GM18520 (cell line): ENCODE data around the gene RAB30.
A peak's percentile ranks its signal among the peaks of the same experiment; 100 is the strongest.

Experiments
- ATAC-seq: cut with Tn5 transposase; IDR thresholded peaks from one replicate; pipeline ENCODE4 v1.9.1; 2021; ENCODE audit not compliant: unreplicated experiment

RAB30 gene

DNA sequence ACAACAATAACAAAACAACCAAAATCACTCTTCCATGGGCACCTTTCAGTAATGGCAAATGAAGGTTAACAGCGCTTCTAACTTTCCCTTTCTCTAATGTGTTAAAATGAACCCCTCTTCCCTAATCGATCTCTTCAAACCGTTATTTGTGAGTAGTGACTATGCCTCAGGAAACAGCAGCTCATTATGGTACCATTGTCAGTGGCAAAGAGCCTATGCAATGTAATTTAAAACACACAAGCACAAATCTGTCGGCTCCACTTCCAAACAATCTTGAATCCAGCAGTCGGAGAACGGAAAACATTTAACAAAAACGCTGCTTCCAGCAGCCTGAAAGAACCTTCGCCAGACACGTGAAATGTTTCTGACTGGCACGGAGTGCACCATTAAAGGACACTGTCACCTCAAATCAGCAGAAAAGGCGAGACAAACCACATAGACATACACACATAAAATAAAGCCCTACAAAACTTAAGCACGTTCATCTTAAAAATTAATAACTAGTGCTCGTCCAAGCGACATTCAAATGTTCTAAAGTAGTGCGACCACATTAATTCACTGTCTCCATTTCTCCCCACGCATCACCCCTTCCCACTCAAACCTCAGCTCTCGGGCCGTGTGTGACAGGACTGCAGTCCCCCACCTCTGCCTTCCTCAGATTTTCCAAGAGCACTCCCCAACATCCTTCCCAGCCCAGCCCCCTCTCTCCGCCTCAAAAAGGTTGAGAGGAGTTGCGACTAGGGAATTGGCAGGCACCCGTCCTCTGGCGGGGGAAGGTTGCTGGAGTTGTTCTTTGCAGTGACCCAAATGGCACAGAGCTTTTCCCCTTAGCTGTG lies 748 bp downstream of the RAB30 start:
- no peak for ATAC-seq

GRCh38 chr11:83070044-83070701 lies 1.5 kb downstream of the RAB30 start:
- ATAC-seq, result no peak

- no peak for ATAC-seq
Observed at GRCh38 chr11:83069441-83070043, 2.2 kb downstream of the RAB30 start.

DNA sequence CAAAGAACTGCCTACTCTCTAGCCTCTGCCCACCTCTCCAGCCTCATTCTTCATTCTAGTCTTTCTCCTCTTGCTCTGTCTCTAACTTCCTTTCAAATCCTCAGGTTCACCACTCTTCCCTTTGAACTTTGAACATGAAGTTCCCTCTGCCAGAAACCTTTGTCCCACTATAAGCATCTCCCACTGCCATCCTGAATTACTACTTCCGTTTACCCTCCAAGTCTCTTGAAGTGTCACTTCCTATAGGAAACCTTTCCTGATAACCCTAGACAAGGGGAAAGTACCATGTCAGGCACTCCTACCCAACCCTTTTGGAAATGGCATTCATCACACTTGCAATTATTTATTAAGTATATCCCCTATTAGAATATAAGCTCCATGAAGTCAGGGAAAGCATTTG lies 3.1 kb downstream of the RAB30 start:
- no peak for ATAC-seq

GRCh38 chr11:83064011-83064410 lies 7.7 kb downstream of the RAB30 start:
- no peak for ATAC-seq

DNA sequence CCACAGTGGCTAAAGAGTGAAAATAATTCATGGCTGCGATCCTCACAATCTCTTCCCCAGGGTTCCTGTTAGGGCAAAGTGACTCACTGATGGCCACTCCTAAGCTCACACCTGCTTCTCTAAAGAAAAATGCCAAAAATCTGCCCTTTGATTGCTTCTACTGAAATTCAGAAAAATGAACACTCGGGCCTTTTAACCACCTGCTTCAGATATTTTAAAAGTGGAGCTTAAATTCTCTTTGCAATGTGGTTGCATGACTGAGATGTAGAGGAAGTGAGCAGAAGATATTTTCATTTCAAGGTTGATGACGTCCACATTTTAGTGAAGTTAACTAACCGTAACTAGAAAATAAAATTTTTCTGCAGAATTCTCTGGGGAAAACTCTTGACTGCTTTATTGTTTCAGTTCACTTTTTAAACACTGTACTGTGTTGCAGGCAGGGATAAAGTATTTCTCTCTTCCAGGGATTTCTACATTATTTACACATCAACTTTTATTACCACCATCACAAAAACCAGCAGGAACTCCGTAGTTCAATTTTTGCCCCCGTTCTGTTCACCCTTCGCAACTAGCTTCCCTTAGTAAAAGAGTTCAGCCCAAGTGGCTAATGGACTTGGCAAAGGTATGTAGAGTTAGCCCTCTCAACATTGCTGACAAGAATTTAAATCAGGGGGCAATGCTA lies 8.5 kb downstream of the RAB30 start:
- ATAC-seq, result peak; percentile 65

- peak; percentile 46 for ATAC-seq
Observed at GRCh38 chr11:83061883-83062282, 9.8 kb downstream of the RAB30 start.

DNA sequence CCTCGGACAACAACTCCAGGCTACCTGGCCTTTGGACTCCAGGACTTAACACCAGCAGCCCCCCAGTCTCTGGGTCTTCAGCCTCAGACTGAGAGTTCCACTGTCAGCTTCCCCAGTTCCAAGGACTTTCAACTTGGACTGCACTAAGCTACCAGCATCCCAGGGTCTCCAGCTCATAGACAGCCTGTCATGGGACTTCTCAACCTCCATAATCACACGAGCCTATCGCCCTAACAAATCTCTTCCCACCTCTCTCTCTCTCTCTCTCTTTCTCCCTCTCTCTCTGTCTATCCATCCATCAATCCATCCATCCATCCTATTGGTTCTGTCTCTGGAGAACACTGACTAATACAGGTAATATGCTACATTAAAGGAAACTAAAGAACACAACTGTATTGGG lies 10.7 kb downstream of the RAB30 start:
- ATAC-seq, result no peak

GRCh38 chr11:83057721-83058120 lies 14.0 kb downstream of the RAB30 start:
- no peak for ATAC-seq

DNA sequence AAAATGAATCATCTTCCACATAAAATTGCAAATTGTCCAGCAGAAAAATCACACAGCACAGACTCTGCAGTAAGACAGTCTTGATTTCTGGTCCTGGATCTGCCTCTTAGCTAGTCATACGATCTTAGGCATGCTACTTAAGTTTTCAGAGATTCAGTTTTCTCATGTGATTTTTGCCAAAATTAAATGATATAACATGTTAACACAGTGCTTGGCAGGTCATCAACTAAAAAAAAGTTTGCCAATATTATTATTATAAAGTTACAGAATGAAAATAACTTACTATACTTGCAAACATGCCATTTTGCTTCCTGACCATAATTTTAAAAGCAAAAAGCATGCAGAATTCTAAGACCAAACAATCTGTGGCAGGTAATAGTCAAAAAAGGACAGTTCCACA lies 15.1 kb downstream of the RAB30 start:
- no peak for ATAC-seq

DNA sequence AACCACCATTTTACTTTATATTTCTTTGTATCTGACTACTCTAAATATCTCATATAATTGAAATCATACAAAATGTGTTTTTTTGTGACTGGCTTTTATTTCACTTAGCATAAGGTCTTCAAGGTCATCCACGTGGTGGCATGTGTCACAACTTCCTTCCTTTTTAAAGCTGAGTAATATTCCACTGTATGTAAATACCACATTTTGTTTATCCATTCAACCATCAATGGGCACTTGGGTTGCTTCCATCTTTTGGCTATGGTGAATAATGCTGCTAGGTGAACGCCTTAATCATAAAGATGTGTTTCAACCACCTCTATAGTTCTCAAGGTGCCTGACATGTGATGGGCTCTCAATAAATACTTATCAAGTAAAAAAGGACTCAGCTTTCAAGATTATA lies 15.5 kb downstream of the RAB30 start:
- ATAC-seq, result no peak

DNA sequence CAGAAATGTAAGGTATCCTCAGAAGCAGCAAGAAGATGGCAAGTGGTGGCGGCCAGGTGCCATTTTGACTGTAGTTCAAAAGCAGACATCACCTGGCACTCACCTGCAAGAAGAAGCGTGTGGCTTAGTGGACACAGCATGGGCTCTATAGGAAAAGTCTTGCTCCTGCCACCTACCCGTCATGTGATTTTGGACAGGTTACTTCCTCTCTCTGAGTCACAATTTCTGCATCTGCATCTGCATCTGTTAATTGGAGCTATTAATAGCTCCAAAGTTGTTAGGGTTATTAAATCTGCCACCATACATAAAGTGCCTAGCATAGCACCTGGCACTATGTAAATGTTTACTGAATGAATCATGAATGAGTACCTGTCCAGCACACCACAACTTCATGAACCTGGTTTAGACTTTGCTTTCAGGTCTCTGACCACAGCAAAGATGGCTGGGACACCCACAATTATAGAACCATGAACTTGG lies 16.8 kb downstream of the RAB30 start:
- ATAC-seq, result peak; percentile 55

GRCh38 chr11:83054001-83054400 lies 17.7 kb downstream of the RAB30 start:
- ATAC-seq, result peak; percentile 33

GRCh38 chr11:83051760-83052671 lies 19.7 kb downstream of the RAB30 start:
- ATAC-seq, result no peak

DNA sequence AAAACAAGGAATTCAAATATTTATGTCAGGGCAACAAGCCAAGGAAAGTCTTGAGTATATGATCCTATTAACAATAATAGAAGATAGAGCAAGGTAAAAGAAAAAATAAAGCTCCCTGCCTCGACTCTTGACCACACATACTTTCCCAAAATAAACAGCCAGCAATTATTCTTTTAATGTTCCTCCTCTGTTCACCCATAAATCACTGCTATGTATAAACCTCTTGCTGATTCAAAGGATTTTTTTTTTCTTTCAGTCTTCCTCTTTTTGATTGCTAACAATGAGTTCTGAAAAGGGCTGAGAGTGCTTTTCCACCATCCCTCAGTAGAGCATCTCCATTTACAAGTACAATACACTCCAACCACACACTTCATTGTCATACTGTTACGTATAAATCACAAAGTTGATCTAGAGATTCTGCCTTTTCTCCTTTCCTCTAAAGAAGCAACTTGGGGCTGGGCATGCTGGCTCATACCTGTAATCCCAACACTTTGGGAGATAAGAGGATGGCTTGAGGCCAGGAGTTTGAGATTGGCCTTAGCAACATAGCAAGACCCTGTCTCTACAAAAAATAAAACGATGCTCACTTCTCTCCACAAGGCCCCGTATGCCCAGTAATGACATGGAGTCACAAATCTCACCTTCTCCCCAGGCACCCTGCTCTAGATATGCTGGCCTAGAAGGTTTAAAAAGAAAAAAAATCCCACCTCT lies 24.0 kb downstream of the RAB30 start:
- ATAC-seq, result no peak

GRCh38 chr11:83046621-83047172 lies 25.0 kb downstream of the RAB30 start:
- ATAC-seq, result no peak

DNA sequence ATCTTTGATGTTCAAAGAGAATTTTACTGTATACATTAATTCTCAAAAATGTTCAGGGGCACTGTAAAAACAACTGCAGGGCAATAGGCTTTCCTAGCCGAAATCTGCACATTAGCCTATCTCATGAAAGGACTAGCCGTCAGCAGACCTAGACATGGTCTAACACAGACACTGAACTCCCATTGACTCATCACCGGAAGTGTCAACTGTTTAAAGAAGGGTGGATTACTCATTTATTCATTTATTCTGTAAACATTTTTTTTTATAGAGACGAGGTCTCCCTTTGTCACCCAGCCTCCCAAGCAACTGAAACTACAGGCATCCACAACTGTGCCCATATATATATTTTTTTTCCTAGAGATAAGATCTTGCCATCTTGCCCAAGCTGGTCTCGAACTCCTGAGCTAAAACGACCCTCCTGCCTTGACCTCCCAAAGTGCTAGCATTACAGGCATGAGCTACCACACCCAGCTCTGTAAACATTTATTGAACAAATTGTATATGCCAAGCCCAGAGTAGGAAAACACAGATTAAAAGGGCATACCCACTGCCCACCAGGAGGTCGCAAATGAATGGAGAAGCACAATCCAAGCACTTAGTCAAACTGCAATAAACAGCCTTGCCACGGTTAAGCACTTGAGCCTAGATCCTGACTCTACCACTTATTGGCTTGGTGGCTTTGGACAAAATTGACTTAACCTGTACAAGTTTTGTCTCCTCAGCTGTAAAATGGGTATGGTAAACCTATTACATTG lies 26.6 kb downstream of the RAB30 start:
- ATAC-seq, result no peak

GRCh38 chr11:83042964-83043711 lies 28.6 kb downstream of the RAB30 start:
- no peak for ATAC-seq
